ENCODE data around the gene FOXP2.

FOXP2 gene

DNA sequence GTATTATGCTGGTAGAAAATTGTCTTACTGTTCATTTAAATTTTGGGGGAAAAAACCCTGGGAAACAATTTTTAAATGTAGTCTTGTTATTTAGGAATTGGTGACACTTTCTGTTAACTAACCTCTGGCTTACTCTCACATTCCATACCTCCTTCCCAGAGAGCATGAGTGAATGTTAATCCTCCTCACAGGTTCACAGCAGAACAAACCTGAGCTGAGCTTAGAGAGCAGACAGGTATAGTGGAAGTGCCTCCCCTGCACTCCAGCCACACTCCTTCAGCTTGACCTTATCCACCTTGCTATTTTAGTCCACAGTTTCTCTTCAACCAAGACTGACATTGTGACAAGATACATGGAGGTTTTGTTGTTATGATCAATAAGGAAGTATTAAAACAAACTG, 235.9 kb downstream of the FOXP2 start:
- no peaks in the 10 kb centered on the region for H4K20me1 ChIP-seq (ENCODE audit: insufficient read depth, low read length)

DNA sequence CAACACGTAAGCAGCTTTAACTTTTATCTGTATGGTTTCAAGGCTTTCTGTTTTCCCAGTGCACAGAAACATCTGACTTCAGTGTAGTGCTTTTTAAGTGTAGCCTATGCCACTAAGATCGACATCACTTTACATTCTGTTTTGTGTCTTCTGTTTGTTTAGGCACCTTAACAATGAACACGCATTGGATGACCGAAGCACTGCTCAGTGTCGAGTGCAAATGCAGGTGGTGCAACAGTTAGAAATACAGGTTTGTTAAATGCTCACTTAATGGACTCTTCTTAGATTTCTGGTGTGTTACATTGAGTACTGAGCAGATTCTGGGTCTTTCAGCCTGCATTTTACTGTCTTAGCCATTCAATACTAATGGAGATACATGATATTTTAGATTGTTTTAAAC, 237.4 kb downstream of the FOXP2 start:
- H3K79me2 ChIP-seq (ENCODE audit: low read length) = no peaks in the 10 kb centered on the region
- H3K4me2 ChIP-seq (ENCODE audit: low read length) = no peak overlapping the region
- H3K4me3 ChIP-seq (ENCODE audit: low read length) = no peak overlapping the region
- no peaks in the 10 kb centered on the region for H3K27me3 ChIP-seq (ENCODE audit: low read depth, low read length)
- no peaks in the 10 kb centered on the region for H3K9me3 ChIP-seq (ENCODE audit: insufficient read depth, low read length)
- H2AFZ ChIP-seq (ENCODE audit: low read depth, low read length) = no peak overlapping the region
- no peak overlapping the region for H3K27ac ChIP-seq (ENCODE audit: low read length)
- no peaks in the 10 kb centered on the region for H3K4me1 ChIP-seq (ENCODE audit: low read length)
- TF ChIP-seq, protein P1, sequence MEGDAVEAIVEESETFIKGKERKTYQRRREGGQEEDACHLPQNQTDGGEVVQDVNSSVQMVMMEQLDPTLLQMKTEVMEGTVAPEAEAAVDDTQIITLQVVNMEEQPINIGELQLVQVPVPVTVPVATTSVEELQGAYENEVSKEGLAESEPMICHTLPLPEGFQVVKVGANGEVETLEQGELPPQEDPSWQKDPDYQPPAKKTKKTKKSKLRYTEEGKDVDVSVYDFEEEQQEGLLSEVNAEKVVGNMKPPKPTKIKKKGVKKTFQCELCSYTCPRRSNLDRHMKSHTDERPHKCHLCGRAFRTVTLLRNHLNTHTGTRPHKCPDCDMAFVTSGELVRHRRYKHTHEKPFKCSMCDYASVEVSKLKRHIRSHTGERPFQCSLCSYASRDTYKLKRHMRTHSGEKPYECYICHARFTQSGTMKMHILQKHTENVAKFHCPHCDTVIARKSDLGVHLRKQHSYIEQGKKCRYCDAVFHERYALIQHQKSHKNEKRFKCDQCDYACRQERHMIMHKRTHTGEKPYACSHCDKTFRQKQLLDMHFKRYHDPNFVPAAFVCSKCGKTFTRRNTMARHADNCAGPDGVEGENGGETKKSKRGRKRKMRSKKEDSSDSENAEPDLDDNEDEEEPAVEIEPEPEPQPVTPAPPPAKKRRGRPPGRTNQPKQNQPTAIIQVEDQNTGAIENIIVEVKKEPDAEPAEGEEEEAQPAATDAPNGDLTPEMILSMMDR (IDR thresholded peaks at IDR 0.05; ENCODE audit: low read depth, low read length) = no peak
- no peak for TF ChIP-seq EZH2phosphoT487 (IDR thresholded peaks at IDR 0.05; ENCODE audit: low read depth)
- no peaks in the 10 kb centered on the region for H3K36me3 ChIP-seq (replicated peaks; ENCODE audit: low read depth, low read length)
- no peak overlapping the region for H3K9ac ChIP-seq (ENCODE audit: low read length)
- H4K20me1 ChIP-seq (ENCODE audit: insufficient read depth, low read length) = no peaks in the 10 kb centered on the region

More for the DNA sequence above, 235.9 kb downstream of the FOXP2 start:
- H3K4me3 ChIP-seq (ENCODE audit: low read length) = no peak overlapping the region
- no peaks in the 10 kb centered on the region for H3K9me3 ChIP-seq (ENCODE audit: insufficient read depth, low read length)
- TF ChIP-seq EZH2phosphoT487 (IDR thresholded peaks at IDR 0.05; ENCODE audit: low read depth) = no peak
- TF ChIP-seq, protein P1 (IDR thresholded peaks at IDR 0.05; ENCODE audit: low read depth, low read length) = no peak
- no peak overlapping the region for H2AFZ ChIP-seq (ENCODE audit: low read depth, low read length)
- no peaks in the 10 kb centered on the region for H3K79me2 ChIP-seq (ENCODE audit: low read length)
- H3K4me1 ChIP-seq (ENCODE audit: low read length) = no peaks in the 10 kb centered on the region
- H3K27me3 ChIP-seq (ENCODE audit: low read depth, low read length) = no peaks in the 10 kb centered on the region
- no peak overlapping the region for H3K9ac ChIP-seq (ENCODE audit: low read length)
- H3K27ac ChIP-seq (ENCODE audit: low read length) = no peak overlapping the region
- H3K4me2 ChIP-seq (ENCODE audit: low read length) = no peak overlapping the region
- no peaks in the 10 kb centered on the region for H3K36me3 ChIP-seq (replicated peaks; ENCODE audit: low read depth, low read length)

DNA sequence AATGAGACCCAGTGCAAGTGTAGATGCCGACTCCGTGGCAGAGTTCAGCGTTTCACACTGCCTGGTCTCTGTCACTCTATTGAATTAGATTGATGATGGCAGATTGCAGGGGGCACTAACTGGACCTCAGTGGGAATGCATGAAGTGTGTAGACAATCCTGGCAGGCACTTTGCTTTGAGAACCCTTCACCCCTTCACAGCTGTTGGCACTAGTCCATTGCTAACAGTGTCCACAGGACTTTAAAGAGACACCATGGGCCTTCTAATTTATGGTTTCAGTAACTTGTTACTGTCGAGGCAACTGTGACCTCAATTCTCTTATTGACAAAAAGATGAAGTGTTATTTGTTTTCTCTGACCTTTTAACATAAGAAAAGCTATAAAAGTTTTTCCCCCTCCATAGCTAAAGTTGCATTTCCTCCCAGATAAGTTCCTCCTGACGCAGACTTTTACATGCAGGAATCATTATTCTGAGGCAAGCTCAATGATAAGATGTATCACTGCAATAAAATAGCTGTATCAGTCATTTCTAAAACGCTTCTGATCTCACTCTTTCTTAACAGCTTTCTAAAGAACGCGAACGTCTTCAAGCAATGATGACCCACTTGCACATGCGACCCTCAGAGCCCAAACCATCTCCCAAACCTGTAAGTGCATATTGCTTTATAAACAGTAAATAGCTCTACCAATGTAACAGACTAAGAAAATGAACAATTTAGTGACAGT, 238.9 kb downstream of the FOXP2 start:
- Histone ChIP-seq H3K36me3 (replicated peaks; ENCODE audit: low read depth, low read length) (no peaks in the 10 kb centered on the region), H3K4me2 (ENCODE audit: low read length) (no peak overlapping the region), H3K4me3 (ENCODE audit: low read length) (no peak overlapping the region), H3K27me3 (ENCODE audit: low read depth, low read length) (no peaks in the 10 kb centered on the region), H3K9me3 (ENCODE audit: insufficient read depth, low read length) (no peaks in the 10 kb centered on the region), H4K20me1 (ENCODE audit: insufficient read depth, low read length) (no peaks in the 10 kb centered on the region), H3K79me2 (ENCODE audit: low read length) (no peaks in the 10 kb centered on the region), H3K9ac (ENCODE audit: low read length) (no peak overlapping the region), H3K27ac (ENCODE audit: low read length) (no peak overlapping the region), H2AFZ (ENCODE audit: low read depth, low read length) (no peak overlapping the region), H3K4me1 (ENCODE audit: low read length) (no peaks in the 10 kb centered on the region)
- TF ChIP-seq, protein P1 (IDR thresholded peaks at IDR 0.05; ENCODE audit: low read depth, low read length) = no peak
- TF ChIP-seq EZH2phosphoT487 (IDR thresholded peaks at IDR 0.05; ENCODE audit: low read depth) = no peak

DNA sequence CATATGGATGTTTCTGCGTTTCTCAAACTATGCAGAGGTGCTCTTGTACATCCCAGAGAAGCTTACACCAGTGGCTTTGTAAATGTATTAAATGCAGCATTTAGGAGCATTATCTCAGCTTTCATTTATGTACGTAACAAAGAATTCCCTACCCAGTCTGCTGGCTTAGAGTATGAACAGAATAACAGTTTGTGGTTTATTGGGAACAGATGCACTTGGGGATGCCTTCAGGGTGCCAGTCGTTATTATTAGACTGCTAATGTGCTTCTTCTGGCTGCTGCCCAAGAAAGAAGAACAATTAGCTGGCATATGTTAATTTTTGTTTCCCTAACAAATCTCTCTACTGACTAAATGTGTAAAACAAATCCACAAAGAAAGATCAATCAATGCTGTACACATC, 241.9 kb downstream of the FOXP2 start:
- no peaks in the 10 kb centered on the region for H3K27me3 ChIP-seq (ENCODE audit: low read depth, low read length)
- H3K4me1 ChIP-seq (ENCODE audit: low read length) = peaks cover 3% of the 10 kb centered on the region
- TF ChIP-seq EZH2phosphoT487 (IDR thresholded peaks at IDR 0.05; ENCODE audit: low read depth) = no peak
- TF ChIP-seq, protein P1 (IDR thresholded peaks at IDR 0.05; ENCODE audit: low read depth, low read length) = no peak

More for the DNA sequence above, 241.9 kb downstream of the FOXP2 start:
- Histone ChIP-seq H3K9me3 (ENCODE audit: insufficient read depth, low read length) (no peaks in the 10 kb centered on the region), H3K4me3 (ENCODE audit: low read length) (no peak overlapping the region), H3K4me2 (ENCODE audit: low read length) (no peak overlapping the region), H3K9ac (ENCODE audit: low read length) (no peak overlapping the region), H3K79me2 (ENCODE audit: low read length) (no peaks in the 10 kb centered on the region), H2AFZ (ENCODE audit: low read depth, low read length) (no peak overlapping the region), H4K20me1 (ENCODE audit: insufficient read depth, low read length) (no peaks in the 10 kb centered on the region), H3K36me3 (replicated peaks; ENCODE audit: low read depth, low read length) (no peaks in the 10 kb centered on the region), H3K27ac (ENCODE audit: low read length) (no peak overlapping the region)
